ENCODE measurements around the gene CTNND2. TPM values are rescaled to one million over a fixed set of nuclear protein-coding genes. Genes with fewer than 3 reads are reported as not detected.

The CTNND2 gene
- total RNA-seq, 2 experiments from 2014 or later, result 0.20 TPM; not detected in 1

- CTCF ChIA-PET, result no interaction called here
Observed at GRCh38 chr5:11777096-11777495, 127.2 kb downstream of the CTNND2 start.

DNA sequence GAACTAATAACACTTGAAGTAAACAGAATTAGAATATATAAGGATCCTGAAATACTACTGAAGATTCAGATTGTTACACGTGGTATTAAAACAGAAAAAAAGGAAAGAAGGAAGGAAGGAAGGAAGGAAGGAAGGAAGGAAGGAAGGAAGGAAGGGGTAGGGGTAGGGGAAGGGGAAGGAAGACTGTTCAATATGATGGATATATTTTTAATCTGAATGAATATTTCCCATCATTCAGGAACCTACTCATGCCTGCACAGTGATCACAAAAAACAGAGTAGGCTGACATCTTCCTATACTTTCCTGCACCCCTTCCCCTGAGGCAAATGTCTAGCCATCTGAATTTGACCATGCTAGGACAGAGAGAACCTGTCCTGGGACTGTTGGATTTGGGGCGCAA is 133.9 kb downstream of the CTNND2 start:
- Histone ChIP-seq H3K4me1 (ENCODE audit: insufficient read depth, low read length) (no peaks in the 10 kb centered on the region), H3K27me3 (ENCODE audit: control insufficient read depth in 1 of 2, insufficient read depth in 2 of 2, low read length in 2 of 2) (no peaks in the 10 kb centered on the region), H3K36me3 (ENCODE audit: insufficient read depth, low read length) (no peaks in the 10 kb centered on the region), H3K27ac (ENCODE audit: low read depth in 1 of 2, low read length in 2 of 2) (no peak overlapping the region), H3K4me3 (ENCODE audit: low read length) (no peak overlapping the region), H3K9me3 (ENCODE audit: control insufficient read depth in 1 of 2, insufficient read depth in 1 of 2, low read length in 2 of 2) (no peaks in the 10 kb centered on the region)
- Mint-ChIP-seq H3K9me3 (peaks cover 4% of the 10 kb centered on the region), H3K27me3 (no peaks in the 10 kb centered on the region), H3K36me3 (ENCODE audit: low read depth) (no peaks in the 10 kb centered on the region), H3K27ac (no peak overlapping the region), H3K4me3 (no peak overlapping the region), H3K4me1 (ENCODE audit: low read depth) (no peaks in the 10 kb centered on the region)
- intact Hi-C loops (cut with DNase I, micrococcal nuclease), result no loop called here
- TF ChIP-seq CTCF (IDR thresholded peaks at IDR 0.05), result no peak
- CTCF ChIA-PET, result no interaction called here
- ATAC-seq (ENCODE audit: poor library complexity) (no peak), DNase-seq (no peak)
- POLR2A ChIA-PET, result no interaction called here

More at GRCh38 chr5:11777096-11777495, 127.2 kb downstream of the CTNND2 start:
- Histone ChIP-seq H3K27ac (ENCODE audit: low read depth in 1 of 2, low read length in 2 of 2) (no peak overlapping the region), H3K9me3 (ENCODE audit: control insufficient read depth in 1 of 2, insufficient read depth in 1 of 2, low read length in 2 of 2) (no peaks in the 10 kb centered on the region), H3K4me1 (ENCODE audit: insufficient read depth, low read length) (no peaks in the 10 kb centered on the region), H3K27me3 (ENCODE audit: control insufficient read depth in 1 of 2, insufficient read depth in 2 of 2, low read length in 2 of 2) (no peaks in the 10 kb centered on the region), H3K36me3 (ENCODE audit: insufficient read depth, low read length) (no peaks in the 10 kb centered on the region), H3K4me3 (ENCODE audit: low read length) (no peak overlapping the region)
- no peak for TF ChIP-seq CTCF (IDR thresholded peaks at IDR 0.05)
- H3K27ac Mint-ChIP-seq, result no peak overlapping the region
- H3K36me3 Mint-ChIP-seq (ENCODE audit: low read depth), result no peaks in the 10 kb centered on the region
- DNase-seq, result no peak
- H3K27me3 Mint-ChIP-seq, result no peaks in the 10 kb centered on the region
- ATAC-seq (ENCODE audit: poor library complexity), result no peak
- H3K4me1 Mint-ChIP-seq (ENCODE audit: low read depth), result no peaks in the 10 kb centered on the region
- intact Hi-C loops (cut with DNase I, micrococcal nuclease), result no loop called here
- POLR2A ChIA-PET, result no interaction called here
- H3K9me3 Mint-ChIP-seq, result peaks cover 5% of the 10 kb centered on the region
- H3K4me3 Mint-ChIP-seq, result no peak overlapping the region

- ATAC-seq (ENCODE audit: poor library complexity) (no peak), DNase-seq (no peak)
- Histone ChIP-seq H3K4me1 (ENCODE audit: insufficient read depth, low read length) (no peaks in the 10 kb centered on the region), H3K27ac (ENCODE audit: low read depth in 1 of 2, low read length in 2 of 2) (no peak overlapping the region), H3K4me3 (ENCODE audit: low read length) (no peak overlapping the region), H3K9me3 (ENCODE audit: control insufficient read depth in 1 of 2, insufficient read depth in 1 of 2, low read length in 2 of 2) (peaks cover 0 to 3% of the 10 kb centered on the region in 2 experiments), H3K36me3 (ENCODE audit: insufficient read depth, low read length) (no peaks in the 10 kb centered on the region), H3K27me3 (ENCODE audit: control insufficient read depth in 1 of 2, insufficient read depth in 2 of 2, low read length in 2 of 2) (no peaks in the 10 kb centered on the region)
- Mint-ChIP-seq H3K27me3 (no peaks in the 10 kb centered on the region), H3K36me3 (ENCODE audit: low read depth) (no peaks in the 10 kb centered on the region), H3K4me3 (no peak overlapping the region), H3K9me3 (peaks cover 10% of the 10 kb centered on the region), H3K27ac (no peak overlapping the region), H3K4me1 (ENCODE audit: low read depth) (no peaks in the 10 kb centered on the region)
- intact Hi-C loops (cut with DNase I, micrococcal nuclease), result no loop called here
- POLR2A ChIA-PET, result no interaction called here
- TF ChIP-seq CTCF (IDR thresholded peaks at IDR 0.05), result no peak
- CTCF ChIA-PET, result no interaction called here
Observed at GRCh38 chr5:11760934-11761603, 143.2 kb downstream of the CTNND2 start.

All from CD4-positive, alpha-beta T cell (primary cell).